ENCODE results near the gene TAPBP. TPM values are rescaled to one million over a fixed set of nuclear protein-coding genes. Genes with fewer than 3 reads are reported as not detected.

TAPBP gene
- total and polyA plus RNA-seq, 9 of the 15 experiments (the other 6 are each of a cell fraction or from before 2014, with no cell fraction given): 5.6 to 74.0 (median 22.3) TPM

GRCh38 chr6:33314515-33314942 is 651 bp upstream of the TAPBP start (continued):
- TF ChIP-seq REST (IDR thresholded peaks at IDR 0.05; ENCODE audit: borderline replicate concordance): 0 out of 2 replicates have a peak, but pooled peaks have one; percentile 1
- no peak for TF ChIP-seq REST (CRISPR knock-in tag; IDR thresholded peaks at IDR 0.05; ENCODE audit: low read depth)
- no peak for TF ChIP-seq SFPQ (IDR thresholded peaks at IDR 0.05; ENCODE audit: low read depth, low read length)
- no peak for TF ChIP-seq PML (IDR thresholded peaks at IDR 0.05; ENCODE audit: low read length)
- no peak for TF ChIP-seq FOXO4 (CRISPR knock-in tag; IDR thresholded peaks at IDR 0.05)
- no peak for TF ChIP-seq CXXC5 (CRISPR knock-in tag; IDR thresholded peaks at IDR 0.05)
- no peak for TF ChIP-seq GATAD2B (IDR thresholded peaks at IDR 0.05; ENCODE audit: borderline replicate concordance)
- no peak for TF ChIP-seq PHF21A (IDR thresholded peaks at IDR 0.05; ENCODE audit: borderline replicate concordance, low read depth)
- TF ChIP-seq TEAD2 (tag; IDR thresholded peaks at IDR 0.05): no peak
- no peak for TF ChIP-seq MEIS2 (IDR thresholded peaks at IDR 0.05; ENCODE audit: partially characterized antibody)
- TF ChIP-seq CBX1 (IDR thresholded peaks at IDR 0.05; ENCODE audit: low read depth): no peak
- TF ChIP-seq RBM34 (IDR thresholded peaks at IDR 0.05; ENCODE audit: borderline replicate concordance, insufficient read depth, low read length): no peak
- TF ChIP-seq ZNF518B (CRISPR knock-in tag; IDR thresholded peaks at IDR 0.05): no peak
- no peak for TF ChIP-seq RB1 (IDR thresholded peaks at IDR 0.05; ENCODE audit: low read depth)

Data from K562 (cell line).